Osteoblast (primary cell): Measurements from ENCODE around the gene CMIP. TPM values are rescaled to one million over a fixed set of nuclear protein-coding genes. Genes with fewer than 3 reads are reported as not detected.

Experiments used
- DNase-seq: peaks from one replicate; pipeline ENCODE4 v3.0.0; 2011; ENCODE audit warnings: low spot score, mixed read lengths; ENCODE audit not compliant: insufficient read length; ENCODE audit errors: missing footprints
- H2AFZ ChIP-seq: 2 replicates; pipeline ENCODE4 v1.6.0; 2011; ENCODE audit warnings: mild to moderate bottlenecking, low read length
- H3K27ac ChIP-seq: 2 replicates; pipeline ENCODE4 v1.5.1; 2011; ENCODE audit warnings: mild to moderate bottlenecking, low read depth, low read length, moderate library complexity
- H3K27me3 ChIP-seq: 2 replicates; pipeline ENCODE4 v1.6.0; 2012; ENCODE audit warnings: mild to moderate bottlenecking, control low read depth, inconsistent platforms, low read length, moderate library complexity; ENCODE audit not compliant: insufficient read depth
- H3K36me3 ChIP-seq: 2 replicates; pipeline ENCODE4 v1.5.1; 2011; ENCODE audit warnings: mild to moderate bottlenecking, low read length, control low read depth, moderate library complexity; ENCODE audit not compliant: insufficient read depth
- H3K4me1 ChIP-seq: 2 replicates; pipeline ENCODE4 v1.5.1; 2011; ENCODE audit warnings: mild to moderate bottlenecking, low read length, control low read depth, moderate library complexity; ENCODE audit not compliant: insufficient read depth
- H3K4me2 ChIP-seq: 2 replicates; pipeline ENCODE4 v1.6.0; 2011; ENCODE audit warnings: mild to moderate bottlenecking, low read length; ENCODE audit not compliant: insufficient read depth
- H3K4me3 ChIP-seq: fragments of 200-600 bp; sonication (generic); 3 replicates; pipeline ENCODE4 v1.5.1; 2012; ENCODE audit warnings: mild to moderate bottlenecking, low read length, inconsistent platforms; ENCODE audit not compliant: insufficient read depth
- H3K79me2 ChIP-seq: 2 replicates; pipeline ENCODE4 v1.6.0; 2012; ENCODE audit warnings: mild to moderate bottlenecking, low read length, control low read depth, inconsistent platforms; ENCODE audit not compliant: insufficient read depth
- H3K9me3 ChIP-seq: 2 replicates; pipeline ENCODE4 v1.5.1; 2011; ENCODE audit warnings: low read depth, low read length, control low read depth
- H4K20me1 ChIP-seq: 2 replicates; pipeline ENCODE4 v1.6.0; 2012; ENCODE audit warnings: mild to moderate bottlenecking, low read length, control low read depth; ENCODE audit not compliant: insufficient read depth
- CTCF ChIP-seq: IDR thresholded peaks from 2 replicates; pipeline ENCODE4 v1.5.1; 2011; ENCODE audit warnings: mild to moderate bottlenecking, low read depth, low read length, moderate library complexity; ENCODE audit errors: extremely low read depth
- total RNA-seq: library from RNA; depleted of rRNA; stranded (reverse); fragments of >200 nt; gene quantifications from 2 replicates; pipeline ENCODE4 v1.2.3, GENCODE V29; 2012

The CMIP gene
- total RNA-seq, 1 donor, result 8.3 TPM

DNA sequence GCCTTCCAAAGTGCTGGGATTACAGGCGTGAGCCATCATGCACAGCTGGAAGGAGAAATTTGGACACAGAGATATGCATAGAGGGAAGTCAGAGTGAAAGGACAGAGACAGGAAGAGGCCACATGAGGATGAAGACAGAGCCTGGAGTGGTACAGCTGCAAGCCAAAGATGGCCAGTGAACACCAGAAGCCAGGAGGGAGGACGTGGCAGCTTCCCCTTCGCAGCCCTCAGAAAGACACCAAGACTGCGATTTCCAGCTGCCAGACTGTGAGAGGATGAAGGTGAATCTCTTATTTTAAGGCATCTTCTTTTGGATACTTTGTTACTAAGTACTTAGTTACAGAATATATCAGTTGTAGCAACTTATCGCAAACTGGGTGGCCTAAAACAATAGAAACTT lies 274.0 kb downstream of the CMIP start:
- H3K27ac ChIP-seq, result no peak overlapping the region
- H3K9me3 ChIP-seq, result no peaks in the 10 kb centered on the region
- H3K27me3 ChIP-seq, result no peaks in the 10 kb centered on the region
- H3K79me2 ChIP-seq, result no peaks in the 10 kb centered on the region
- DNase-seq, result no peak
- no peaks in the 10 kb centered on the region for H3K36me3 ChIP-seq
- TF ChIP-seq CTCF, result no peak
- H3K4me2 ChIP-seq, result no peak overlapping the region
- peak overlapping the region; percentile 4 for H2AFZ ChIP-seq
- H3K4me1 ChIP-seq, result no peaks in the 10 kb centered on the region
- no peak overlapping the region for H3K4me3 ChIP-seq
- no peaks in the 10 kb centered on the region for H4K20me1 ChIP-seq

DNA sequence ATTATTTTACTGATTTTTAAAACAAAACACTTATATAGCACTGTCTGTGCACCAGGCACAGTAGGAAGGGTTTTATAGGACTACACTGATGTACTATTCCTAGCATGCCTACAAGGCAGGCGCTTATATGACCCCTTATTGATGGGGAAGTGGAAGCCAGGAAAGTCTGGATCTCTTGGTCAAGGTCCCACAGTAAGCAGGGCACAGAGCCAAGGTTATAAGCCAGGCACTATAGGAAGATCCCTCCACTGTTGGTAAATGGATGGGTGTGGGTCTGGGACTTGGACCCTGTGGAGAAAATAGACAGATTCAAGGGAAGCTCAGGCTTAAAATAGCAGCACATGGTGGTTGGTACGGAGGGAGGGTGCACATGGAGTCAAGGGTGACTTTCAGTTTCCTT lies 275.4 kb downstream of the CMIP start:
- Histone ChIP-seq H3K4me3 (no peak overlapping the region), H3K27ac (no peak overlapping the region), H3K36me3 (no peaks in the 10 kb centered on the region), H3K4me2 (no peak overlapping the region), H4K20me1 (no peaks in the 10 kb centered on the region), H3K27me3 (peaks cover 7% of the 10 kb centered on the region), H3K79me2 (no peaks in the 10 kb centered on the region), H2AFZ (no peak overlapping the region), H3K9me3 (no peaks in the 10 kb centered on the region), H3K4me1 (no peaks in the 10 kb centered on the region)
- no peak for TF ChIP-seq CTCF
- no peak for DNase-seq

GRCh38 chr16:81720973-81721906 lies 276.6 kb downstream of the CMIP start:
- H3K9me3 ChIP-seq, result no peaks in the 10 kb centered on the region
- H3K79me2 ChIP-seq, result no peaks in the 10 kb centered on the region
- TF ChIP-seq CTCF, result no peak
- no peak overlapping the region for H3K4me3 ChIP-seq
- no peaks in the 10 kb centered on the region for H3K36me3 ChIP-seq
- H4K20me1 ChIP-seq, result no peaks in the 10 kb centered on the region
- no peak overlapping the region for H3K4me2 ChIP-seq
- no peak overlapping the region for H2AFZ ChIP-seq
- H3K27me3 ChIP-seq, result peaks cover 10% of the 10 kb centered on the region
- H3K27ac ChIP-seq, result no peak overlapping the region
- no peak for DNase-seq
- no peaks in the 10 kb centered on the region for H3K4me1 ChIP-seq

DNA sequence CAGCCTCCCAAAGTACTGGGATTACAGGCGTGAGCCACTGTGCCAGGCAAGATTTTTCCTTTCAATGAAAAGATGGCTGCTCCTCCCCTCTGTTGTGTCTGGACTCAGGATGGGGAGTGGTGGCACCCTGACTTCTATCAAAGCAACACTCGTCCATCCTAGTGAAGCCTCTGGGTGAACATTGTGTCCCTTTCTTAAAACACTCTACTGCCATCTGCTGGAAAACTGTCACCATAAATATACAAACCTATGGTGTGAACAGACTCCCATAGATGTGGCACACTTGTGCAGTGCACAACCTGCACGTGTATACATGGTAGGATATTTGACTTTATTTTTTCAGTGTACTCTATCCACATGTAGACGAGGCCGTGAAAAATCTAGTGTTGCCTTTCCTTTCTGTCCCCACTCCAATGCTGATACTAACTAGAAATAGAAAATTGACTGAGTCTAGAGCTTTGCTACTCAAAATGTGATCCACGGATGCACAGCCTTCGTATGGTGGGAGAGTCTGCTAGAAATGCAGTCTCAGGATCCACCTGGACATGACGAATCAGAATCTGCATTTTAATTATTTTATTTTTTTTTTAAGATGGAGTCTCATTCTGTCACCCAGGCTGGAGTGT lies 278.6 kb downstream of the CMIP start:
- Histone ChIP-seq H4K20me1 (no peaks in the 10 kb centered on the region), H3K27me3 (peaks cover 16% of the 10 kb centered on the region), H3K36me3 (no peaks in the 10 kb centered on the region), H3K4me3 (no peak overlapping the region), H3K9me3 (no peaks in the 10 kb centered on the region), H3K4me2 (no peak overlapping the region), H3K4me1 (no peaks in the 10 kb centered on the region), H3K79me2 (no peaks in the 10 kb centered on the region), H2AFZ (no peak overlapping the region), H3K27ac (no peak overlapping the region)
- DNase-seq, result peak; percentile 85
- TF ChIP-seq CTCF, result peak; percentile 63
